ENCODE data around the gene PROS1. TPM values are rescaled to one million over a fixed set of nuclear protein-coding genes. Genes with fewer than 3 reads are reported as not detected.
"Not testable (repeated sequence)": the region's sequence is repeated elsewhere in the genome, so short reads cannot be mapped to it uniquely, and the experiment has no call there.

The PROS1 gene
- total and polyA plus RNA-seq, 2 of the 8 experiments (the other 6 are each of a cell fraction or from before 2014, with no cell fraction given), result 0.65 to 2.5 TPM

GRCh38 chr3:93852228-93852627, 121.5 kb downstream of the PROS1 start:
- H4K91ac ChIP-seq (replicated peaks; ENCODE audit: insufficient read length, low read length); H3K14ac ChIP-seq (ENCODE audit: insufficient read length); H4K20me1 ChIP-seq (replicated peaks in 1 of 2; ENCODE audit: control insufficient read depth in 1 of 2, insufficient read depth in 2 of 2, low read length in 2 of 2); H3K79me2 ChIP-seq (ENCODE audit: control insufficient read depth in 1 of 2, insufficient read depth in 2 of 2, low read length in 2 of 2); H3K27ac ChIP-seq (ENCODE audit: low read depth, low read length); H3K36me3 ChIP-seq (ENCODE audit: control insufficient read depth in 2 of 4, insufficient read depth in 4 of 4, low read length in 3 of 4); H3K79me1 ChIP-seq (ENCODE audit: low read depth, low read length); H4K8ac ChIP-seq (ENCODE audit: extremely low read depth, insufficient read depth, low read length); H2AK5ac ChIP-seq (ENCODE audit: low read depth, low read length); H2BK12ac ChIP-seq (ENCODE audit: low read depth, low read length); H3K27me3 ChIP-seq (replicated peaks in 1 of 4; ENCODE audit: control insufficient read depth in 3 of 4, extremely low read depth in 1 of 4, insufficient read depth in 3 of 4, low read length in 3 of 4); H2BK20ac ChIP-seq (ENCODE audit: low read length); H3K9ac ChIP-seq (replicated peaks in 1 of 4; ENCODE audit: extremely low read depth in 1 of 4, low read depth in 3 of 4, low read length in 3 of 4); H2BK120ac ChIP-seq (replicated peaks; ENCODE audit: low read depth, low read length); H3K4me1 ChIP-seq (replicated peaks in 1 of 4; ENCODE audit: control insufficient read depth in 3 of 4, insufficient read depth in 4 of 4, low read length in 3 of 4); H3K23me2 ChIP-seq (ENCODE audit: low read depth, low read length); CTCF ChIA-PET (ENCODE audit: partially characterized antibody); H3K18ac ChIP-seq (ENCODE audit: extremely low read depth, low read length); H4K5ac ChIP-seq (ENCODE audit: insufficient read length, low read depth, low read length); H3K23ac ChIP-seq (ENCODE audit: insufficient read length); H2BK5ac ChIP-seq (ENCODE audit: low read depth, low read length); POLR2A ChIA-PET (ENCODE audit: partially characterized antibody); H3K4me2 ChIP-seq (ENCODE audit: insufficient read depth in 1 of 2, low read depth in 2 of 2, low read length in 2 of 2); H2AFZ ChIP-seq (ENCODE audit: low read length); FAIRE-seq; H2BK15ac ChIP-seq (ENCODE audit: low read length); H3K56ac ChIP-seq (replicated peaks; ENCODE audit: insufficient read length, low read depth, low read length); DNase-seq (ENCODE audit: low read depth in 1 of 2, low spot score in 2 of 2); H3K4ac ChIP-seq (replicated peaks; ENCODE audit: insufficient read length, low read depth, low read length); H3K4me3 ChIP-seq (ENCODE audit: extremely low read depth in 1 of 4, insufficient read depth in 2 of 4, low read depth in 3 of 4, low read length in 4 of 4): not testable (repeated sequence)
- WGBS, 2 experiments (ENCODE audit: extremely low coverage in 1 of 2, insufficient coverage in 1 of 2, insufficient read length in 1 of 2, insufficient replicate concordance in 2 of 2, low coverage in 1 of 2, low lambda C conversion rate in 2 of 2, missing lambda C conversion rate in 1 of 2), result 89% methylated on average over 7 of the region's 7 CpGs; no CpG with 5 or more reads in 1 of the 2 experiments
- peaks cover 35 to 45% of the 10 kb centered on the region in 2 experiments for H3K9me3 ChIP-seq (ENCODE audit: insufficient read depth in 2 of 2, low read depth in 1 of 2, low read length in 1 of 2)
